ENCODE measurements around the gene SPEN. TPM values are rescaled to one million over a fixed set of nuclear protein-coding genes. Genes with fewer than 3 reads are reported as not detected.

Gene SPEN
- polyA plus RNA-seq, 1 of the 3 experiments (the other 2 are of a cell fraction) = 6.1 TPM

GRCh38 chr1:15985611-15986297 is 138.2 kb downstream of the SPEN start:
- H3K36me3 ChIP-seq (replicated peaks in 1 of 2; ENCODE audit: control insufficient read depth in 1 of 2, insufficient read depth in 2 of 2, low read length in 1 of 2) = no peaks in the 10 kb centered on the region
- H3K27ac ChIP-seq (ENCODE audit: low read depth in 2 of 2, low read length in 1 of 2) = no peak overlapping the region
- no peaks in the 10 kb centered on the region for H3K27me3 ChIP-seq (ENCODE audit: insufficient read depth)
- H3K9me2 ChIP-seq = no peaks in the 10 kb centered on the region
- no peaks in the 10 kb centered on the region for H3F3A ChIP-seq (replicated peaks; ENCODE audit: insufficient read depth)
- H3K9me3 ChIP-seq = no peaks in the 10 kb centered on the region
- H3K4me1 ChIP-seq (ENCODE audit: control insufficient read depth in 1 of 2, insufficient read depth in 2 of 2, low read depth in 1 of 2, low read length in 1 of 2) = no peaks in the 10 kb centered on the region
- H4K20me1 ChIP-seq (ENCODE audit: insufficient read depth) = no peaks in the 10 kb centered on the region
- no peak overlapping the region for H3K4me2 ChIP-seq
- TF ChIP-seq TCF12 (IDR thresholded peaks at IDR 0.05) (no peak), CTCF (IDR thresholded peaks at IDR 0.05) (no peak), FOXJ3 (CRISPR knock-in tag; IDR thresholded peaks at IDR 0.05) (no peak), NFIC (IDR thresholded peaks at IDR 0.05; ENCODE audit: borderline replicate concordance) (no peak), MXI1 (IDR thresholded peaks at IDR 0.05; ENCODE audit: low read depth, low read length) (no peak), REST (IDR thresholded peaks at IDR 0.05; ENCODE audit: low read depth, low read length) (no peak), NRF1 (IDR thresholded peaks at IDR 0.05; ENCODE audit: low read depth, low read length) (no peak), ZBTB33 (IDR thresholded peaks at IDR 0.05; ENCODE audit: borderline replicate concordance, low read depth) (no peak), RAD21 (IDR thresholded peaks at IDR 0.05; ENCODE audit: low read length) (no peak), RXRA (IDR thresholded peaks at IDR 0.05; ENCODE audit: borderline replicate concordance, low read depth) (no peak), MEF2A (IDR thresholded peaks at IDR 0.05; ENCODE audit: borderline replicate concordance, low read depth) (no peak), RFX5 (IDR thresholded peaks at IDR 0.05; ENCODE audit: low read length) (no peak), MAX (IDR thresholded peaks at IDR 0.05; ENCODE audit: low read depth) (no peak), TEAD4 (IDR thresholded peaks at IDR 0.05; ENCODE audit: borderline replicate concordance, insufficient read depth) (no peak), PBX3 (IDR thresholded peaks at IDR 0.05) (no peak), POLR2AphosphoS5 (IDR thresholded peaks at IDR 0.05; ENCODE audit: low read depth, low read length) (no peak), FOSL2 (IDR thresholded peaks at IDR 0.05; ENCODE audit: borderline replicate concordance, low read depth) (no peak)
- DNase-seq = no peak
- H3K79me2 ChIP-seq (ENCODE audit: insufficient read depth) = no peaks in the 10 kb centered on the region
- no peak overlapping the region for H3K9ac ChIP-seq
- 51% methylated on average over 5 of the region's 5 CpGs for WGBS (ENCODE audit: low lambda C conversion rate)
- H2AFZ ChIP-seq (ENCODE audit: low read depth) = no peak overlapping the region
- ChIA-PET CTCF (interaction anchor here (0.6 to 1.7 kb wide), 3 partner anchors 9 to 170 kb away, joined by 3 to 8 read pairs (median 3); partner anchors contain the start of gene SRARP), POLR2A (no interaction called here)
- H3K4me3 ChIP-seq (ENCODE audit: low read depth in 2 of 2, low read length in 1 of 2) = no peak overlapping the region
